ENCODE data around the gene NPTXR.

NPTXR gene

GRCh38 chr22:38843657-38844314 lies at the start of gene NPTXR:
Gene NPTXR, minus strand, starts transcription at chr22:38844028.
- peak; percentile 49 to 55 for DNase-seq

DNA sequence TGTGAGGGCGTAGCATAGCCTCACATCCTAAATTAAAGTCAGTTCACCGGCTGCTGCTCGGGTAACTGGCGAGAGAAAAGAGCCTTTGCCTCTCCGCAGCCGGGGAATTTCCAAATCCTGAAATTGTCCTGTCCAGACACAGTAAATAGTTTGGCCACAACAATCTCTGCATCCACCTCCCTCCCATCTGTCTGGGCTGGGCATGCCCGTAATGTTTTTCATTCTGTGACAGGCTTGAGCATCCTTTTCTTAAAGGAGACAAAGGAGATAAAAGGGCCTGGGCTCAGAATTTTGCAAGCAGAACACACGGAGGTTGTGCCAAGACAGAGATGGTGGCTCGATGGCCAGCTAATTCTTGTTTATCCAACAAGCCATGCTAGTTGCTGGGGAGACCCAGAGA lies 47.4 kb upstream of the NPTXR start:
- DNase-seq, result no peak

- DNase-seq, result no peak
Measured at GRCh38 chr22:38890377-38890776, 46.5 kb upstream of the NPTXR start.

- no peak for DNase-seq
Measured at GRCh38 chr22:38886333-38886732, 42.5 kb upstream of the NPTXR start.

- no peak for DNase-seq
Measured at GRCh38 chr22:38882972-38883622, 39.3 kb upstream of the NPTXR start.

DNA sequence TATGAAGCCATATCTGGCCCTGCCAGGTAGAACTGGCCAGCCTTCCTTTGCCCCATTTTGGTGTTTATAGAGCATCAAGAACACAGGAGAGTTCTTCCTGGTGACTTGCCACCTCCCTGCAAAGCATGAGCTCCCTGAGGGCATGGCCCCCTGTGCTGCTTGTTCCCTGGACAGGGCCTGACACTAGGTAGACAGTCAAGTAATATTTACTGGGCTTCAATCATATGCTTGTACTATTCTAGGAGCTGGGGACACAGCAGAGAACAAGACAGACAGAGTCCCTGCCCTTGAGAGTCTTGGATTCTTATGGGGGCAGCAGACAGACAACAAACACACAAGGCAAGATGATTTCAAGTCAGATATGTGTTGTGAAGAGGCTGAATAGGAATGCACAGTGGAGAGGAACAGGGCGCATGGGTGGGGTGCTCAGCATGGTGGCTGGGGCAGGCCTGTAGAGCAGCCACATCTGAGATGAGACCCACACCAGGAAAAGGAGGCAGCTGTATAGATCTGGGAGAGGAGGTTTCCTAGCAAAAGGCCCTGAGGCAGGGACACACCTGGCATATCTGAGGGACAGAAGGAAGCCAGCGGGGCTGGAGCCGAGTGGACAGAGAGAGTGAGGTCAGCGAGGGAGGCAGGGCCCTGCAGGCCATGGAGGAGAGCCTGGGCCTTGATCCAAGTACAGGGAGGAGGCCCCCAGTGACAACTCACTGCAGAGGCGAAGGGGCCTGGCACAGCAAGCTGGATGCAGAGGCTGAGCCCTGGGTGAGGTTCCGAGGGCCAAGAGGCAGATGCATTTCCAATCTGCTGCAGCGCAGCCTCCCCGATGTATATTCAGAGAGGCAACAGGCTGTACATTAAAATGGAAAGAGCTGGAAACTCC lies 38.4 kb upstream of the NPTXR start:
- no peak for DNase-seq

DNA sequence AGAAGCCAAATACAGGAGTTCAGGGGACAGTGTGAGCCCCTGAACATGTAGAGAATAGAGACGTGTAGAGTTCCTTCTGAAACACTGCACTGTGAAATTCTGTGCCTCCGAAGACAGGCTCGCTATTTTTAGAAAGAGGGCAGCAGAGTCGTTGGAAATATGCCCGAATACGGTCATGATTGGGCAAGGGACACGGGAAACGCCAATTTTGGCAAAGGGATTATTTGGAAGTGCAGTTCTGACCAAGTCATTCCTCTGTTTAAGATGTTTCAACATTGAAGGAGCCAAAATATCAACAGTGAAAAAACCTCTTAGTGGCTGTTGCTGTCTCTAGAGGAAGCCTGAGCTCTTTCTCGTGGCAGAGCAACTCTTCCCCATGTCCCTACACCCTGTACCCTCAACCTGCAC lies 37.6 kb upstream of the NPTXR start:
- no peak for DNase-seq

DNA sequence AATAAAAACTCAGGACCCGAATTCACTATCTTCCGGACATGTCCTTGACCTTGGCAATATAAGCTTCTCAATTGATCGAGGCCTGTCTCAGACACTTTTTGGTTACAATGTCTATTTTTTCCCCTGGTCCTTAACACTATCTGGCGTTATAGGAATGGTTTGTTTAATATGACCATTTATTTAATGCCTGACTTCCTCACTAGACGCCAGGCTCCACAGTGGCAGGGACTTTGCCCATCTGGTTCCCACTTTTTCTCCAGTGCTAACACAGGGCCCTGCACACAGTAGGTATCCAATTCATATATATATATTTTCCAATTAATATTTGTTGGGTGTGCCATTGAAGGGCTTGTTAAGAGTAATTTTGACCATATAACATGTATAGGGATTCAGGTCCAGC lies 36.1 kb upstream of the NPTXR start:
- DNase-seq, result no peak

GRCh38 chr22:38879108-38879729 lies 35.4 kb upstream of the NPTXR start:
- no peak for DNase-seq

DNA sequence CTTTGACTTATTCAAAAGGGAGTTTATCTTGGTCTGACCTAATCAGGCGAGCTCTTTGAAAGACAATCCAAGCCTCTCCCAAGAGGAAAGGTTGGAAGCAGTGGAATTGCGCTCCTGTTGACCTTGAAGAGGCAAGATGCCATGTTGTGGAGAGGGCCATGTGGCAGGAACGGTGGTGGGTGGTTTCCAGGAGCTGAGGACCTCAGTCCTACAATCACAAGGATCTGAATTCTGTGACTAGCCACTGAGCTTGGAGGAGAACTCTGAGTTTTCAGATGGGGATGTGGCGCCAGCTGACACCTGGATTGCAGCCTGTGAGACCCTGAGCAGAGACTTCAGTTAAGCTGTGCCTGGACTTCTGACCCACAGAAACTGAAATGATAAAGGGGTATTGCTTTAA lies 34.2 kb upstream of the NPTXR start:
- no peak for DNase-seq

DNA sequence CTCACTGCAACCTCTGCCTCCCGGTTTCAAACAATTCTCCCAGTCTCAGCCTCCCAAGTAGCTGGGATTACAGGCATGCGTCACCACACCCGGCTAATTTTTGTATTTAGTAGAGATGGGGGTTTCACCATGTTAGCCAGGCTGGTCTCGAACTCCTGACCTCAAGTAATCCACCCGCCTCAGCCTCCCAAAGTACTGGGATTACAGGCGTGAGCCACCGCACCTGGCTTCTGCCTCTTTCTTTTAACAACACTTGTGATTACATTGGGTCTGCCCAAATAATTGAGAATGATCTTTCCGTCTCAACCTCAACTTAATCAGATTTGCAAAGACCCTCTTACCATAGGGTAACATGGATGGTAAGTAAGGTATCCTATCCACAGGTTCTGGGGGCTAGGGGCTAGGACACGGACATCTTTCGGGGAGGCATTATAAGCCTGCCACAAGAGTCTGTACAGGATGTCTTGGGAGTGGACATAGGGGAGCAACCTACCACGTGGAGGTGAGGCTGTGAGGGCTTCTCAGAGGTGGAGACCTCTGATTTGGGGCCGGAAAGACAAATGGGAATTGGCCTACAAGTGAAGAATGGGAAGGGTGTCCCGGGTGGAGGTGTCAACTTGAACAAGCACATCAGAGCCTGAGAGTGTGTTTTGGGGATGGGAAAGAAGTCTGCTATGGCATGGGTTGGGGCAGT lies 30.8 kb upstream of the NPTXR start:
- no peak for DNase-seq

- peak in 1 of 2 experiments; percentile 30 for DNase-seq
Measured at GRCh38 chr22:38873469-38874411, 29.9 kb upstream of the NPTXR start.

DNA sequence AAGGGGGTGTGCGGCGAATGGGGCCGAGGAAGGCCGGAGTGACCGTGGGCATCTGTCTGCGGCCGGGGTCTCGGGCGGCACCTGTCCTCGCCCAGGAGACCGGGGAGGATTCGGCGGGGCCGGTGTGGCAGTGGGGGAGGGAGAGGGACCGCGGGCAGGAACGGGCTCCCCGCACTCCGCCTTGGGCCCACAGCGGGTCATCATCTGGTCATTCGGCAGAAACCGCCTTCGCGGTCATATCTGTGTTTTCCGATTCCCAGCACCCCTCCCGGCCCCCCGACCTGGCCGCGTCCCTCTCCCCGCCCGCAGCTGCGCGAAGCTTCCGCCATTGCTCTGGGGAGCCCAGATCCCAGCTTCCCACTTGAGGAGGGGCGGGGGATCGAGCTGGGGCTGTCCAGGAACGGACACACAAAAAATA lies 29.0 kb upstream of the NPTXR start:
- DNase-seq, result peak in 1 of 2 experiments; percentile 48

DNA sequence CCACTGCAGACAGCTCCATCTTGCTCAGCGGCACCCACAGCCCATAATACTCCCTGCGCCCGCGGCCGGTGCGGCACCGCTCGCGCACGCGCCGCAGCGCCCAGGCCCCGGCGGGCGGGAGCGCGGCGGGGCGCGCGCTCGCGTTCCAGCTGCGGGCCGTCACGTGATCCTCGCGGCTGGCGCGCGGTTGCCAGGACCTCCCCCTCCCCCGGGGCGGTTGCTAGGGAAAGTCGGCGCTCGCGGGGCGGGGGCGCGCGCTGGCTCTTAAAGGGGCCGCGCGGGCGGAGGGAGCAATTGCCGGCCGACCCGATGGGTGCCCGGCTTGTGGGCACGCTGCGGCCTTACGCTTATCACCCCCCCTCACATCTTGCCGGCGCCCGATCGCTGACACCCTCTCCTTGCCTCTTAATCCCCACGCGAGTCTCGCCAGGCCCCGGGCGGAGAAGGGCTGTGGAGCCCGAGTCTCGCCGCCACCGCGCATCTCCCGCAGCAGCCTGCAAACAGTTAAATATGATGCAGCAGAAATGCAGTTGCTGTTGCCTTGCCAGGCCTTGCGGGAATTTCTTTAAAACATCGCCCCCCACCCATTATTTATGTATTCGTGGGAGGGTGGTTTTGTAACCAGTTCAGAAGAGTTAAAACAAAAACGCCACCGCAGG lies 28.5 kb upstream of the NPTXR start, which contains the start of gene CBX6:
Gene CBX6, minus strand, starts transcription at position 45 of the 659 bp plus-strand sequence. Its CDS starts 26 bp downstream, at position 19.
- DNase-seq, result peak; percentile 88 to 95

DNA sequence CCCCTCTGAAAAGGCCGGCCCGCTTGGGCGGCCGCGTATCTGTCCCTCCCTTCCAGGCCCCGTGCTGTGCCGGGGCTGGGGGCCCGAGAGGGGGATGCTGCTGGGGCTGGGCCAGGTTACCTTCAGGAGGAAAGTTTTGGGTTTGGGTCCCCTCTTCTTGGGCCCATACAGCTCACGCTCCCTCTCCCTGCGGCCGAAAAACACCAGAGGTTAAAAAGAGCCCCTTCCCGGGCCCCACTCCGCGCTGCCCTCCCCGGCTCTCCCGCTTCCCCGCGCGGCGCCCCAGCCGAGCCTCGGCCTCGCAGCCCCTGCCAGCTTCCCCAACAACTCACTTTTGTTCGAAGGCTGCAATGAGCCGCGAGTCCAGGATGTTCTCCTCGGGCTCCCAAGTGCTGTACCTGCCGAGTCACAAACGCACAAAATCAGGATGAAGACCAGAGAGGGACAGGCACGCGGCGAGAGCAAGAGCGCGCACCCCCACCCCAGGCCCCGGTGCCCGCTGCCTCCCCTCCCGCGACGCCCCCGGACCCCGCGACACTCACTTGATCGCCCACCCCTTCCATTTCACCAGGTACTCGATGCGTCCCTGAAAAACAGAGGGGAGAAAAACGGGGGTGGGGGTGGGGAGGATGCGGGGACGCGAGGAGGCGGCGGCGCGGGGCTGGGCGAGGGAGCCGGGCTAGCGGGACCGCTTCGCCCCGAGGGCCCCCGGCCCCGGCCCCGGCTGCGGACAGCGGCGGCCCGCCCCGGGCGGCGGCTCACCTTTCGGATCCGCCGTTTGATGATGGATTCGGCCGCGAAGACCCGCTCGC lies 27.7 kb upstream of the NPTXR start:
- no peak for DNase-seq

DNA sequence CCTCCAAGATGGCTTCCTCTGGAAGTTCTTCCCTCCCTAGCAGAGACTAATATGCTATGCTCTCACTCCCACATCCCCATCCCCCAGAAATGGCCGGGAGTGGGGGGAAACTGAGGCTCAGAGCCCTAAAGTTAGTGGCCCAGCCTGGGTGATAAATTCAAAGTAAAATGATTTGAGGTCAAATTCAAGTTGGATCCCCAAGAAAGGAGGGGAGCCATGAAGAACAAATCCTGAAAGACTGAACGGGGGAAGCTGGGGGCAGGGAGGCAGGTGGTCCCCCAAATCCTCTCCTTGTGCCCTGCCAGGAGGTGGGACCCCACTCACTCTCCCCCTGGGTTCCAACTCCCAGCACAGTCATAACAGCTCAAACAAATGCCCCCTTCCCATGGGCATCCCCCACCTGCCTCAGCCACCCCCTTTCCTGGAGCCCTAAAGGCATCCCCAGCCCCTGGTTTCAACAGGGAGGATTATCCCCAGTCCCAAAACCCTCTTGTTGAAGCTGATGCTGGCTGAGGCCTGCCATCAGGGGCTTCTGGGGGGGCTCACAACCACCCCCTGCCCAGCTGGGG lies 27.0 kb upstream of the NPTXR start:
- DNase-seq, result no peak

DNA sequence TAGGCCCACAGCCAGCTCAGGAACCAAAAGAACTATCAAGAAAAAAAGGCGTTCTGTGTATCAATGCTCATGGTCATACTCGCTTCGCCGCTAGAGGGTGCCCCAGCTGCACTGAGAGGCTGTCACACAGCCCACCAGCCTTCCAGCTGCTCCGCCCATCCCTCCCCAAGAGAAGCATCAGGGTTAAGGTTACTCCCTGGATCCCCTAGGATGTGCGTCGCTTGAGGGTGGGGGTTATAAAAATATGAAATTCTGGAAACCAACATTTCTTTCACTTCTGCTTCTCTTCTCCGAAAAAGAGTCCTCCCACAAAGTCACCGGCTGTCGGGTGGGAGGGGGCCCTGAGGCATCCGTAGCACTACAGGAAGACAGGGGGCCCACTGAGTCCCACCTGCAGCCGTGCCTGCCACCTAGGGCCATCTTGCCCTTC lies 26.5 kb upstream of the NPTXR start:
- peak; percentile 70 to 76 for DNase-seq

DNA sequence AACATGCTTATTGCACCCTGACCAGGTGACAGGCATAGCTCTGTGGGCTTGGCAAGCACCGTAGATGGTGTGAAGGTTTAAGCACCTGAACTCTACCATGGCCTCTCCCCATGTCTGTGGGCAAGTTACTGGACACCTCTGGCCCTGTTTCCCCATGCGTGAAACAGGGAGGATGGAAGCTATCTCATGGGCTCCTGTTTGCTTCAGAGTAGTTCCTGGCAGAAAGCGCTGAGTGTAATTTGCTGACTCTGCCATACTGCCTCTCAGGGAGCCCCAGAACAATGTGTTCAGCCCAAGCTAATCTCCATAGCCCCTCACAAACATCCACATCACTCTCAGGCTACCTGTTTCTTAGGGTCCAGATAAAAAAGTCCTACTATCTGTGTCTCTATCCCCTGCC lies 25.8 kb upstream of the NPTXR start:
- no peak for DNase-seq

DNA sequence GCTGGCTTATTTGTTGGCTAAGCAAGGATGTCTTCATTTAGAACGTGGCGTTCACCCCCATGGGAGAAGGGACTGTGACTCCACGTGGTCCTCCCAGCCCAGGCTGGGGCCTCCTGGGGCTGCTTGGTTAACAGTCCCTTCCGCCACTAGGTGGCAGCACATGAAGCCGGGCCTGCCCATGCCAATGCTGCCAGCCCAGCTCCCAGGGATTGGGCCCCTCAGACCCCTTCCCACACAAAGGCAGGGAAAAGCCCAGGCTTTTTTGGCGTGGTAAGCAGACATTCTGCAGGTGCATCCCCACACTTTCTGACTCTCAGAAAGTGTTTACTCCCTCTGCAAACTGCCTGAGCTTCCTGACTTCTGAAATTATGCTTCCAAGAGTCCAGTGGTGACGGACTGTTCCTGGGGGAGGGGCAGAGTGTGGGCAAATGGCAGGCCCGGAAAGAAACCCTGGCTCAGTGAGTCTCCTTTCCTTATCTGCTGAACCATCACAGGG lies 25.1 kb upstream of the NPTXR start:
- DNase-seq, result peak; percentile 51 to 73

Measured in NCI-H1930 (cell line).